ENCODE measurements around the gene UNC5A.

GRCh38 chr5:176861276-176861675 lies 50.9 kb downstream of the UNC5A start:
- TF ChIP-seq CTCF (IDR thresholded peaks at IDR 0.05 in 2 of 3, conservative IDR thresholded peaks at IDR 0.05 in 1 of 3; ENCODE audit: control insufficient read depth in 2 of 3, extremely low read depth in 1 of 3, insufficient read depth in 1 of 3, low read depth in 3 of 3, low read length in 3 of 3), result no peak
- TF ChIP-seq ATF2 (IDR thresholded peaks at IDR 0.05; ENCODE audit: low read length), result no peak
- no peak for TF ChIP-seq JUND (IDR thresholded peaks at IDR 0.05; ENCODE audit: low read depth, low read length)
- TF ChIP-seq CREB1 (IDR thresholded peaks at IDR 0.05; ENCODE audit: low read depth), result no peak

Data from GM12878 (cell line).